ENCODE results near the gene FCER2.

The FCER2 gene

GRCh38 chr19:7718668-7719067 is 16.7 kb upstream of the FCER2 start:
- no peaks in the 10 kb centered on the region for H3K36me3 Mint-ChIP-seq
- peak overlapping the region; percentile 37 for H3K27ac Mint-ChIP-seq
- ATAC-seq (no peak), DNase-seq (ENCODE audit: low spot score in 2 of 2) (no peak)
- no peaks in the 10 kb centered on the region for H3K4me1 Mint-ChIP-seq
- H3K4me3 Mint-ChIP-seq = no peak overlapping the region
- no peaks in the 10 kb centered on the region for H3K9me3 Mint-ChIP-seq

DNA sequence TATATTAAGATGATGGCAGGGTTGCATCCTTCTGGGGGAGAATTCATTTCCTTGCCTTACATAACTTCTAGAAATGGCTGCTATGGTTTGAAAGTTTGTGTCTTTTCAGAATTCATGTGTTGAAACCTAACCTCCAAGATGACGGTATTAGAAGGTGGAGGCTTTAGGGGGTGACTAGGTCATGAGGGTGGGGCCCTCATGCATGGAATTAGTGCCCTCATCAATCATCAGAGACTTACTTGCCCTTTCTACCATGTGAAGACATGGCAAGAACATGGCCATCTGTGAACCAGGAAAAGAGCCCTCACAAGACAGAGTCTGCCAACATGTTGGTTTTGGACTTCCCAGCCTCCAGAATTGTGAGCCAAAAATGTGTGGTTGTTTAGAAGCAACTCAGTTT is 14.8 kb upstream of the FCER2 start:
- no peaks in the 10 kb centered on the region for H3K4me1 Mint-ChIP-seq
- H3K4me3 Mint-ChIP-seq = no peak overlapping the region
- no peaks in the 10 kb centered on the region for H3K36me3 Mint-ChIP-seq
- H3K9me3 Mint-ChIP-seq = no peaks in the 10 kb centered on the region
- ATAC-seq = no peak
- no peak overlapping the region for H3K27ac Mint-ChIP-seq
- DNase-seq (ENCODE audit: low spot score in 2 of 2) = no peak

DNA sequence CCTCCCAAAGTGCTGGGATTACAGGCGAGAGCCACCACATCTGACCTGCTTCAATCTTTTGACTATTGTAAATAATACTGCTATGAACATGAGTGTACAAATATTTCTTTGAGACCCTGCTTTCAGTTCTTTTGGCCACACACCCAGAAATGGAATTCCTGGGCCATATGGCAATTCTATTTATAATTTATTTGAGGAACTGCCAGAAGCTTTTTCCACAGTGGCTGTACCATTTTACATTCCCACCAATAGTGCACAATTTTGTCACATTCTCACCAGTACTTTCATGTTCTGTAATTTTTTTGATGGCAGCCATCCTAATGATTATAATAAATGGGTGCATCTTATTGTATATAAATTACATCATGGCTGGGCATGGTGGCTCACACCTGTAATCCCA is 13.7 kb upstream of the FCER2 start:
- Mint-ChIP-seq H3K4me1 (no peaks in the 10 kb centered on the region), H3K9me3 (no peaks in the 10 kb centered on the region), H3K4me3 (no peak overlapping the region), H3K36me3 (no peaks in the 10 kb centered on the region), H3K27ac (no peak overlapping the region)
- ATAC-seq (no peak), DNase-seq (ENCODE audit: low spot score in 2 of 2) (no peak)

DNA sequence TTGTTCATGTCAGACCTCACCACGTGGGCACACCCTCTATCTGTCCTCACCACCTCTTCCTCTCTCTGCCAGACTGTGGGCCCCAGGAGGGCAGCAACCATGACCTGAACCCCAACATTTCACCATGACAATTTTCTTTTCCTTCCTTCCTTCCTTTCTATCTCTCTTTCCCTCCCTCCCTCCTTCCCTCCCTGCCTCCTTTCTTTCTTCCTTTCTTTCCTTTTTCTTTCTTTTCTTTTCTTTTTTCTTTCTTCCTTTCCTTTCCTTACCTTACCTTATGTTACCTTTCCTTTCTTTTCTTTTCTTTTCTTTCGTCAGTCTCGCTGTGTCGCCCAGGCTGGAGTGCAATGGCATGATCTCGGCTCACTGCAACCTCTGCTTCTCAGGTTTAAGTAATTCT is 8.7 kb upstream of the FCER2 start:
- ATAC-seq = no peak
- peaks cover 22% of the 10 kb centered on the region for H3K4me1 Mint-ChIP-seq

GRCh38 chr19:7709932-7710460 is 8.1 kb upstream of the FCER2 start:
- Mint-ChIP-seq H3K27ac (no peak overlapping the region), H3K36me3 (no peaks in the 10 kb centered on the region), H3K9me3 (no peaks in the 10 kb centered on the region), H3K4me1 (peaks cover 26% of the 10 kb centered on the region), H3K4me3 (no peak overlapping the region)
- ATAC-seq (no peak), DNase-seq (ENCODE audit: low spot score in 2 of 2) (no peak)

More for the DNA sequence above, 8.7 kb upstream of the FCER2 start:
- no peaks in the 10 kb centered on the region for H3K36me3 Mint-ChIP-seq
- no peak for DNase-seq (ENCODE audit: low spot score in 2 of 2)
- no peak overlapping the region for H3K4me3 Mint-ChIP-seq
- no peaks in the 10 kb centered on the region for H3K9me3 Mint-ChIP-seq
- H3K27ac Mint-ChIP-seq = no peak overlapping the region

- H3K4me3 Mint-ChIP-seq = peak overlapping the region; percentile 56
- H3K27ac Mint-ChIP-seq = peak overlapping the region; percentile 39
- peaks cover 34% of the 10 kb centered on the region for H3K4me1 Mint-ChIP-seq
- H3K9me3 Mint-ChIP-seq = no peaks in the 10 kb centered on the region
- peaks cover 8% of the 10 kb centered on the region for H3K36me3 Mint-ChIP-seq
- ATAC-seq (no peak), DNase-seq (ENCODE audit: low spot score in 2 of 2) (no peak)
Observed at GRCh38 chr19:7706955-7707456, 5.1 kb upstream of the FCER2 start.

- ATAC-seq (no peak), DNase-seq (ENCODE audit: low spot score in 2 of 2) (peak in 1 of 2 donors; percentile 53)
- Mint-ChIP-seq H3K36me3 (peaks cover 8% of the 10 kb centered on the region), H3K27ac (no peak overlapping the region), H3K4me1 (peaks cover 37% of the 10 kb centered on the region), H3K9me3 (no peaks in the 10 kb centered on the region), H3K4me3 (peak overlapping the region; percentile 56)
Observed at GRCh38 chr19:7706188-7706954, 4.4 kb upstream of the FCER2 start.

DNA sequence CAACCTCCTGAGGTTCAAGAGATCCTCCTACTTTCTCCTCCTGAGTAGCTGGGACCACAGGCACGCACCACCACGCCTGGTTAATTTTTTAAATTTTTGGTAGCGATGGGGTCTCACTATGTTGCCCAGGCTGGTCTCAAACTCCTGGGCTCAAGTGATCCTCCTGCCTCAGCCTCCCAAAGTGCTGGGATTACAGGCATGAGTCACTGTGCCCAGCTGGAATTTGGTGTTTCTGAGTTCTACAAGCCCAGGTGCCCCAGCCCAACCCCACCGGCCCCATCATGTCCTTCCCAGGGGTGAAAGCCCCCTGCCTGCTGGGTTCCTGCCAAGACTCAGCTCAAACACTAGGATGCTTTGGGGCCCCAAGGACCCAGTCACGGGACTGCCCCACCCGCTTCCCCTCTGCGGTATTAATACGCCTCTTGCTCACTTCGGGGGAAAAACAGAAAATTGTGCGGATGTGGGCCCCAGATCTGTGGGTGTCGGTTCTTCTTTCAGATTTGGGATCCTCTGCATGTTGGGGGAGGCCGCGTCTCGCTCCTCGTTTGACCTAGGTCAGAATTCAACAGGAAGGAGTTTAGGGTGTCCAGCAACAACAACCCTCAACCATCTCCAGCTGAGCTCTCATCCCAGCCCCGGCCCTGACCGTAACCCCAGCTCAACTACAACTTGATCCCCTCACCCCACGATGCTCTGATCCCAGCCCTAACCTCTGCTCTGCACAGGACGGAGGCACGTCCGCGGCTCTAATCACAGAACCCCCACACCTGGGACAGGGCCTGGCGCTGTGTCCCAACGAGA is 3.7 kb upstream of the FCER2 start:
- peaks cover 8% of the 10 kb centered on the region for H3K36me3 Mint-ChIP-seq
- DNase-seq (ENCODE audit: low spot score in 2 of 2) = peak; percentile 47 to 75
- no peaks in the 10 kb centered on the region for H3K9me3 Mint-ChIP-seq
- peaks cover 37% of the 10 kb centered on the region for H3K4me1 Mint-ChIP-seq
- peak; percentile 91 for ATAC-seq
- H3K4me3 Mint-ChIP-seq = peak overlapping the region; percentile 56
- H3K27ac Mint-ChIP-seq = no peak overlapping the region

DNA sequence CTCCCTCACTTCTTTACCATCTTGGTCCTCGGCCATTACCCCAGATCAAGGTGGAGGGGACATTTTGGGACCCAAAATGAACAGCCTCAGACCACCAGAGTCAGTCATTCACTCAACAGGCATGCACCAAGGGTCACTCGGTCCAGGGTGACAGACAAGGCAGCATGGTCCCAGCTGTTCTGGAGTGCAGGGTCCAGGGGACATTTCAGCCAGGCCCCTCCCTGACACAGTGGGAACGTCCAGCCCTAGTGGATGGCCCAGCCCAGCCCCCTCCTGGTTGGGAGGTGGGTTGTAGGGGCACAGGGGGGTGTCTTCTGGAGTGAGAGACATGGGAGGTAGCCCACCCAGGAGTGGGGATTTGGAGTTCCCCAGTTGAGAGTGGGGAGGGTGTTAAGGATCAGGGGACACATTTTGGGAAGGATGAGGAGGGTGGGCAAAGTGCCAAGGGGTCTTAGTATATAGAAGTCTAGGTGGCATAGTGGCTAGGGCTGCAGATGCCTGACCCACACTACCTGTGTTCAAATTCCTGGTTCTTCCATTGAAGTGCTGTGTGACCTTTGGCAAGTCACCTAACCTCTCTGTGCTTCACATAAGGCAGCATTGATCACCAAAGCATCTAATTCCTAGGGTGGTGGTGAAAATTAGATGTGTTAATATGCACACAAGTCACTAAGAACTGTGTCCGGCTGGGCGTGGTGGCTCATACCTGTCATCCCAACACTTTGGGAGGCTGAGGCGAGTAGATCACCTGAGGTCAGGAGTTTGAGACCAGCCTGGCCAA is 2.5 kb upstream of the FCER2 start:
- H3K27ac Mint-ChIP-seq = no peak overlapping the region
- peaks cover 45% of the 10 kb centered on the region for H3K4me1 Mint-ChIP-seq
- ATAC-seq = no peak
- H3K36me3 Mint-ChIP-seq = peaks cover 10% of the 10 kb centered on the region
- no peak overlapping the region for H3K4me3 Mint-ChIP-seq
- no peaks in the 10 kb centered on the region for H3K9me3 Mint-ChIP-seq
- DNase-seq (ENCODE audit: low spot score in 2 of 2) = no peak

DNA sequence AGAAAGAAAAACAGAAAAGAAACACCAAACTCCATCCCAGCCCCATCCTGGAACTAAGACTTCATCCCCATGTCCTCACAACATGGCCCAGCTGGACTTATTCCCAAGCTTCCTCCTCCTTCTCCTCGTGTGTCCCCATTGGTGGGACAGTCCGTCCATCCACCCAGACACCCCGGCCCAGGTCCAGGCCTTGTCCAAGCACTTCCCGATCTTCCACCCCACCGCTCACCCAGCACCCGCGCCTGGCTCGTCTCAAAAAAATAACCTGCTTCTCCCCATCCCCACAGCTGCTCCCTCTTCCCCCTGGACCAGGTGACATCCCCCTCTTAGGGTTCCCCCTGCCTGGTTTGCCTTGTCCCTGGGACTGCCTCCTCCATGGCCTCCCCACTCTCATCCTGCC is 1.4 kb upstream of the FCER2 start:
- no peak overlapping the region for H3K4me3 Mint-ChIP-seq
- no peak for DNase-seq (ENCODE audit: low spot score in 2 of 2)
- H3K4me1 Mint-ChIP-seq = peaks cover 53% of the 10 kb centered on the region
- no peaks in the 10 kb centered on the region for H3K9me3 Mint-ChIP-seq
- no peak for ATAC-seq
- peaks cover 16% of the 10 kb centered on the region for H3K36me3 Mint-ChIP-seq
- H3K27ac Mint-ChIP-seq = peak overlapping the region; percentile 43

- Mint-ChIP-seq H3K36me3 (peaks cover 26% of the 10 kb centered on the region), H3K4me3 (no peak overlapping the region), H3K27ac (no peak overlapping the region), H3K4me1 (peaks cover 43% of the 10 kb centered on the region), H3K9me3 (no peaks in the 10 kb centered on the region)
- ATAC-seq (no peak), DNase-seq (ENCODE audit: low spot score in 2 of 2) (no peak)
Observed at GRCh38 chr19:7701049-7701653, 780 bp downstream of the FCER2 start.

GRCh38 chr19:7699417-7700401 is 2.2 kb downstream of the FCER2 start:
- H3K4me1 Mint-ChIP-seq = peaks cover 34% of the 10 kb centered on the region
- peak; percentile 87 for ATAC-seq
- peak; percentile 54 to 70 for DNase-seq (ENCODE audit: low spot score in 2 of 2)
- peak overlapping the region; percentile 67 for H3K4me3 Mint-ChIP-seq
- H3K9me3 Mint-ChIP-seq = no peaks in the 10 kb centered on the region
- H3K36me3 Mint-ChIP-seq = peaks cover 26% of the 10 kb centered on the region
- H3K27ac Mint-ChIP-seq = peak overlapping the region; percentile 91

DNA sequence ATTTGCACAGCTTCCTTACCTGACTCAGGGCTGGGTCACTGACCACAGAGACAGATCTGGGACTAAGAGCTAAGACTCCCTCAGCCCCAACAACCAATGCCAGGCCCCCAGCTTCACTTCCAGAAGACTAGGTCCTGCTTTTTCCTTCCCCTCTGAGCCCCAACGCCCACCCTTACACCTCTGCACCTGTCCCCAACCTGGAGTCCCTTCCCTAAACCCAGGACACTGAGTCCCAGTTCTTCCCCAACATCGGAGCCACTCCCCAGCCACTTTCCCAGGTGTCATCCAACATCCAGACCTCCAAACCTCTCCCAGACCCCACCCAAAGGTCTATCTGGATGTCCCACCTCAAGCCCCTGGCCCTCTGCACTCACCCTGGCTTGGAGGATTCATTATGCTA is 2.9 kb downstream of the FCER2 start:
- H3K4me3 Mint-ChIP-seq = peak overlapping the region; percentile 67
- no peaks in the 10 kb centered on the region for H3K9me3 Mint-ChIP-seq
- H3K27ac Mint-ChIP-seq = peak overlapping the region; percentile 91
- no peak for DNase-seq (ENCODE audit: low spot score in 2 of 2)
- ATAC-seq = no peak
- peaks cover 34% of the 10 kb centered on the region for H3K4me1 Mint-ChIP-seq
- peaks cover 26% of the 10 kb centered on the region for H3K36me3 Mint-ChIP-seq

- Mint-ChIP-seq H3K4me3 (peak overlapping the region; percentile 67), H3K9me3 (no peaks in the 10 kb centered on the region), H3K36me3 (peaks cover 23% of the 10 kb centered on the region), H3K27ac (peak overlapping the region; percentile 91), H3K4me1 (peaks cover 34% of the 10 kb centered on the region)
- no peak for DNase-seq (ENCODE audit: low spot score in 2 of 2)
- no peak for ATAC-seq
Observed at GRCh38 chr19:7698583-7698982, 3.3 kb downstream of the FCER2 start.
